ENCODE measurements around the gene C3orf52.

- no peak for TF ChIP-seq CTCF (IDR thresholded peaks at IDR 0.05; ENCODE audit: borderline replicate concordance, extremely low read depth, low read length, poor library complexity, severe bottlenecking)
- TF ChIP-seq EZH2 (IDR thresholded peaks at IDR 0.05; ENCODE audit: borderline replicate concordance, low read depth, low read length, severe bottlenecking), result no peak
These were observed 29.7 kb upstream of the C3orf52 start for GRCh38 chr3:112056451-112056929.
